Fibroblast of lung (primary cell): ENCODE results near the gene IZUMO1. TPM values are rescaled to one million over a fixed set of nuclear protein-coding genes. Genes with fewer than 3 reads are reported as not detected.

Experiments used
- polyA plus RNA-seq, 2 donors: library from polyadenylated mRNA; depleted of rRNA in 1 of 2; stranded (reverse) in 1 of 2; unstranded in 1 of 2; fragments of >200 nt; gene quantifications; 2 replicates each; pipeline ENCODE4 v1.2.1, GENCODE V29; 2011 to 2012; ENCODE audit warnings: missing spikeins in 1 of 2
- total RNA-seq: library from RNA; depleted of rRNA; stranded (reverse); fragments of >200 nt; gene quantifications from 2 replicates; pipeline ENCODE4 v1.2.1, GENCODE V29; 2014

IZUMO1 gene
- total and polyA plus RNA-seq, 2 donors (not counting 1 experiment from before 2014, with no cell fraction given): not detected

Other genes with a start within 250 kb of the IZUMO1 start
- under 0.01 and 0.17 TPM in 2 replicates for gene LMTK3, start 235.1 kb downstream of the IZUMO1 start, total RNA-seq
- 0.01 TPM in 1 of 2 replicates, not detected in the other for gene LMTK3, start 235.1 kb downstream of the IZUMO1 start, polyA plus RNA-seq
- 0.33 TPM in 1 of 2 replicates, not detected in the other for gene SULT2B1, start 194.7 kb downstream of the IZUMO1 start, total RNA-seq
- 0.10 TPM in 1 of 2 replicates, not detected in the other for gene SULT2B1, start 194.7 kb downstream of the IZUMO1 start, polyA plus RNA-seq
- not detected in 2 replicates for gene SPACA4, start 140.2 kb downstream of the IZUMO1 start, total RNA-seq
- not detected in 2 replicates for gene SPACA4, start 140.2 kb downstream of the IZUMO1 start, polyA plus RNA-seq
- gene FAM83E, start 131.8 kb downstream of the IZUMO1 start, total RNA-seq: 0.50 and 1.0 TPM in 2 replicates
- gene FAM83E, start 131.8 kb downstream of the IZUMO1 start, polyA plus RNA-seq: not detected in 2 replicates
- gene RPL18, start 127.7 kb downstream of the IZUMO1 start, total RNA-seq: 2,017 and 2,054 TPM in 2 replicates
- 1,166 and 1,578 TPM in 2 replicates for gene RPL18, start 127.7 kb downstream of the IZUMO1 start, polyA plus RNA-seq
- 5.1 and 9.6 TPM in 2 replicates for gene SPHK2, start 127.4 kb downstream of the IZUMO1 start, total RNA-seq
- gene SPHK2, start 127.4 kb downstream of the IZUMO1 start, polyA plus RNA-seq: 3.4 and 5.7 TPM in 2 replicates
- gene DBP, start 109.5 kb downstream of the IZUMO1 start, total RNA-seq: 17.2 and 23.6 TPM in 2 replicates
- 3.2 and 4.8 TPM in 2 replicates for gene DBP, start 109.5 kb downstream of the IZUMO1 start, polyA plus RNA-seq
- gene CA11, start 100.7 kb downstream of the IZUMO1 start, total RNA-seq: 2.3 and 4.1 TPM in 2 replicates
- 1.5 and 1.7 TPM in 2 replicates for gene CA11, start 100.7 kb downstream of the IZUMO1 start, polyA plus RNA-seq
- gene NTN5, start 73.9 kb downstream of the IZUMO1 start, total RNA-seq: under 0.01 and 0.51 TPM in 2 replicates
- gene NTN5, start 73.9 kb downstream of the IZUMO1 start, polyA plus RNA-seq: 0.03 and 0.10 TPM in 2 replicates
- gene FUT2, start 50.9 kb downstream of the IZUMO1 start, total RNA-seq: under 0.01 TPM in 1 of 2 replicates, not detected in the other
- gene FUT2, start 50.9 kb downstream of the IZUMO1 start, polyA plus RNA-seq: not detected in 2 replicates
- 0.51 and 0.99 TPM in 2 replicates for gene MAMSTR, start 27.2 kb downstream of the IZUMO1 start, total RNA-seq
- 0.84 and 1.8 TPM in 2 replicates for gene MAMSTR, start 27.2 kb downstream of the IZUMO1 start, polyA plus RNA-seq
- 0.99 and 1.5 TPM in 2 replicates for gene RASIP1, start 6.3 kb downstream of the IZUMO1 start, total RNA-seq
- 1.2 and 1.6 TPM in 2 replicates for gene RASIP1, start 6.3 kb downstream of the IZUMO1 start, polyA plus RNA-seq
- gene FUT1, start 5.7 kb upstream of the IZUMO1 start, total RNA-seq: under 0.01 and 0.17 TPM in 2 replicates
- 0.02 and 0.06 TPM in 2 replicates for gene FUT1, start 5.7 kb upstream of the IZUMO1 start, polyA plus RNA-seq
- not detected in 2 replicates for gene FGF21, start 8.6 kb upstream of the IZUMO1 start, total RNA-seq
- not detected in 2 replicates for gene FGF21, start 8.6 kb upstream of the IZUMO1 start, polyA plus RNA-seq
- gene BCAT2, start 64.1 kb upstream of the IZUMO1 start, total RNA-seq: 22.1 and 33.9 TPM in 2 replicates
- 22.8 and 23.2 TPM in 2 replicates for gene BCAT2, start 64.1 kb upstream of the IZUMO1 start, polyA plus RNA-seq
- 7.7 and 11.1 TPM in 2 replicates for gene HSD17B14, start 89.6 kb upstream of the IZUMO1 start, total RNA-seq
- gene HSD17B14, start 89.6 kb upstream of the IZUMO1 start, polyA plus RNA-seq: 2.7 and 4.5 TPM in 2 replicates
- gene PLEKHA4, start 121.7 kb upstream of the IZUMO1 start, total RNA-seq: 18.7 and 20.0 TPM in 2 replicates
- 6.6 and 11.1 TPM in 2 replicates for gene PLEKHA4, start 121.7 kb upstream of the IZUMO1 start, polyA plus RNA-seq
- gene PPP1R15A, start 125.5 kb upstream of the IZUMO1 start, total RNA-seq: 87.3 and 166 TPM in 2 replicates
- 46.3 and 116 TPM in 2 replicates for gene PPP1R15A, start 125.5 kb upstream of the IZUMO1 start, polyA plus RNA-seq
- gene TULP2, start 151.8 kb upstream of the IZUMO1 start, total RNA-seq: 0.51 and 0.83 TPM in 2 replicates
- gene TULP2, start 151.8 kb upstream of the IZUMO1 start, polyA plus RNA-seq: 0.10 and 0.28 TPM in 2 replicates
- gene NUCB1, start 153.4 kb upstream of the IZUMO1 start, total RNA-seq: 130 and 137 TPM in 2 replicates
- 101 and 129 TPM in 2 replicates for gene NUCB1, start 153.4 kb upstream of the IZUMO1 start, polyA plus RNA-seq
- gene DHDH, start 186.8 kb upstream of the IZUMO1 start, total RNA-seq: 0.17 TPM in 1 of 2 replicates, not detected in the other
- 0.08 TPM in 1 of 2 replicates, not detected in the other for gene DHDH, start 186.8 kb upstream of the IZUMO1 start, polyA plus RNA-seq
- gene BAX, start 208.0 kb upstream of the IZUMO1 start, total RNA-seq: 106 and 194 TPM in 2 replicates
- gene BAX, start 208.0 kb upstream of the IZUMO1 start, polyA plus RNA-seq: 70.1 and 90.3 TPM in 2 replicates
- 6,440 and 8,266 TPM in 2 replicates for gene FTL, start 218.4 kb upstream of the IZUMO1 start, total RNA-seq
- gene FTL, start 218.4 kb upstream of the IZUMO1 start, polyA plus RNA-seq: 1,844 and 2,689 TPM in 2 replicates
- 18.7 and 31.2 TPM in 2 replicates for gene GYS1, start 246.4 kb upstream of the IZUMO1 start, total RNA-seq
- gene GYS1, start 246.4 kb upstream of the IZUMO1 start, polyA plus RNA-seq: 42.8 and 43.0 TPM in 2 replicates
- 128 and 158 TPM in 2 replicates for gene RUVBL2, start 247.0 kb upstream of the IZUMO1 start, total RNA-seq
- 77.6 and 157 TPM in 2 replicates for gene RUVBL2, start 247.0 kb upstream of the IZUMO1 start, polyA plus RNA-seq